Measurements from ENCODE around the gene TGM5.

TGM5 gene

GRCh38 chr15:43218908-43219706 is 47.6 kb downstream of the TGM5 start:
- no peak overlapping the region for H3K4me2 ChIP-seq (ENCODE audit: low read length)
- no peaks in the 10 kb centered on the region for H4K20me1 ChIP-seq (ENCODE audit: control insufficient read depth, insufficient read depth, low read depth, low read length)
- H3F3A ChIP-seq (ENCODE audit: control insufficient read depth, insufficient read depth): no peaks in the 10 kb centered on the region
- H3K9me3 ChIP-seq (ENCODE audit: control insufficient read depth, insufficient read depth, low read length): no peaks in the 10 kb centered on the region
- no peaks in the 10 kb centered on the region for H3K4me1 ChIP-seq (ENCODE audit: control insufficient read depth, low read length)
- no peak overlapping the region for H3K4me3 ChIP-seq (ENCODE audit: low read length)
- no peaks in the 10 kb centered on the region for H3K9me2 ChIP-seq (replicated peaks; ENCODE audit: control insufficient read depth, low read length)
- no peaks in the 10 kb centered on the region; the same call in 1 of the 2 replicates for H3K27me3 ChIP-seq (ENCODE audit: control insufficient read depth, low read length)
- TF ChIP-seq EZH2phosphoT487 (IDR thresholded peaks at IDR 0.05; ENCODE audit: borderline replicate concordance, low read length) (no peak), CTCF (IDR thresholded peaks at IDR 0.05; ENCODE audit: low read depth, low read length, poor library complexity, severe bottlenecking) (peak; percentile 41)
- no peaks in the 10 kb centered on the region for H3K79me2 ChIP-seq (ENCODE audit: control insufficient read depth, low read length)
- H3K27ac ChIP-seq (ENCODE audit: low read depth, low read length): no peak overlapping the region
- H3K36me3 ChIP-seq (ENCODE audit: control insufficient read depth, low read length): no peaks in the 10 kb centered on the region

GRCh38 chr15:43215961-43216360 is 50.8 kb downstream of the TGM5 start:
- H4K20me1 ChIP-seq (ENCODE audit: control insufficient read depth, insufficient read depth, low read depth, low read length): no peaks in the 10 kb centered on the region
- H3K27ac ChIP-seq (ENCODE audit: low read depth, low read length): no peak overlapping the region
- no peaks in the 10 kb centered on the region for H3K9me3 ChIP-seq (ENCODE audit: control insufficient read depth, insufficient read depth, low read length)
- no peaks in the 10 kb centered on the region for H3K4me1 ChIP-seq (ENCODE audit: control insufficient read depth, low read length)
- H3K36me3 ChIP-seq (ENCODE audit: control insufficient read depth, low read length): no peaks in the 10 kb centered on the region
- H3K79me2 ChIP-seq (ENCODE audit: control insufficient read depth, low read length): no peaks in the 10 kb centered on the region
- no peaks in the 10 kb centered on the region for H3K27me3 ChIP-seq (ENCODE audit: control insufficient read depth, low read length)
- H3K4me3 ChIP-seq (ENCODE audit: low read length): no peak overlapping the region
- no peaks in the 10 kb centered on the region for H3F3A ChIP-seq (ENCODE audit: control insufficient read depth, insufficient read depth)
- H3K4me2 ChIP-seq (ENCODE audit: low read length): no peak overlapping the region
- no peak for TF ChIP-seq EZH2phosphoT487 (IDR thresholded peaks at IDR 0.05; ENCODE audit: borderline replicate concordance, low read length)
- no peak for TF ChIP-seq CTCF (IDR thresholded peaks at IDR 0.05; ENCODE audit: low read depth, low read length, poor library complexity, severe bottlenecking)
- no peaks in the 10 kb centered on the region for H3K9me2 ChIP-seq (replicated peaks; ENCODE audit: control insufficient read depth, low read length)

- H3K4me3 ChIP-seq (ENCODE audit: low read length): no peak overlapping the region
These were observed 52.0 kb downstream of the TGM5 start for GRCh38 chr15:43214592-43215295.

More at GRCh38 chr15:43214592-43215295, 52.0 kb downstream of the TGM5 start:
- Histone ChIP-seq H3F3A (ENCODE audit: control insufficient read depth, insufficient read depth) (no peaks in the 10 kb centered on the region), H3K9me3 (ENCODE audit: control insufficient read depth, insufficient read depth, low read length) (no peaks in the 10 kb centered on the region), H3K9me2 (replicated peaks; ENCODE audit: control insufficient read depth, low read length) (no peaks in the 10 kb centered on the region), H3K27ac (ENCODE audit: low read depth, low read length) (no peak overlapping the region), H3K36me3 (ENCODE audit: control insufficient read depth, low read length) (no peaks in the 10 kb centered on the region), H3K27me3 (ENCODE audit: control insufficient read depth, low read length) (no peaks in the 10 kb centered on the region), H3K79me2 (ENCODE audit: control insufficient read depth, low read length) (no peaks in the 10 kb centered on the region), H3K4me1 (ENCODE audit: control insufficient read depth, low read length) (no peaks in the 10 kb centered on the region), H3K4me2 (ENCODE audit: low read length) (no peak overlapping the region), H4K20me1 (ENCODE audit: control insufficient read depth, insufficient read depth, low read depth, low read length) (no peaks in the 10 kb centered on the region)
- TF ChIP-seq CTCF (IDR thresholded peaks at IDR 0.05; ENCODE audit: low read depth, low read length, poor library complexity, severe bottlenecking) (no peak), EZH2phosphoT487 (IDR thresholded peaks at IDR 0.05; ENCODE audit: borderline replicate concordance, low read length) (no peak)

All from DOHH2 (cell line).